Trophoblast cell (in vitro differentiated cells and primary cell): ENCODE measurements around the gene RFTN1.

ENCODE experiments used
- DNase-seq, 2 donors: peaks; one replicate each; pipeline ENCODE4 v3.0.0-alpha.2; 2016
- H2AFZ ChIP-seq: 2 replicates; pipeline ENCODE4 v1.6.1; 2013; ENCODE audit warnings: low read length, moderate library complexity, mild to moderate bottlenecking; ENCODE audit not compliant: insufficient read depth, poor library complexity
- H2AK5ac ChIP-seq: 2 replicates; pipeline ENCODE4 v1.6.1; 2013; ENCODE audit warnings: mild to moderate bottlenecking, low read length
- H2BK120ac ChIP-seq: 2 replicates; pipeline ENCODE4 v1.6.1; 2013; ENCODE audit warnings: low read length, mild to moderate bottlenecking, moderate library complexity; ENCODE audit not compliant: insufficient read depth, poor library complexity
- H2BK12ac ChIP-seq: 2 replicates; pipeline ENCODE4 v1.6.1; 2013; ENCODE audit warnings: mild to moderate bottlenecking, low read length, moderate library complexity
- H2BK5ac ChIP-seq: 2 replicates; pipeline ENCODE4 v1.6.1; 2013; ENCODE audit warnings: low read length, low read depth, moderate library complexity, mild to moderate bottlenecking; ENCODE audit not compliant: poor library complexity
- H3K14ac ChIP-seq: 2 replicates; pipeline ENCODE4 v1.6.1; 2013; ENCODE audit warnings: mild to moderate bottlenecking, low read length
- H3K18ac ChIP-seq: 2 replicates; pipeline ENCODE4 v1.6.1; 2013; ENCODE audit warnings: mild to moderate bottlenecking, low read length
- H3K23ac ChIP-seq: 2 replicates; pipeline ENCODE4 v1.6.1; 2013; ENCODE audit warnings: low read length
- H3K27ac ChIP-seq: 2 replicates; pipeline ENCODE4 v1.5.1; 2013; ENCODE audit warnings: low read depth, mild to moderate bottlenecking, inconsistent platforms, low read length, moderate library complexity
- H3K27me3 ChIP-seq: 2 replicates; pipeline ENCODE4 v1.6.1; 2013; ENCODE audit warnings: inconsistent platforms, mild to moderate bottlenecking, low read length, moderate library complexity; ENCODE audit not compliant: insufficient read depth
- H3K36me3 ChIP-seq, 2 experiments: 1 replicate in 1 of 2; 2 replicates in 1 of 2; pipeline ENCODE4 v1.6.1; 2013; ENCODE audit warnings: low read length in 2 of 2, mild to moderate bottlenecking in 2 of 2, moderate library complexity in 1 of 2; ENCODE audit not compliant: insufficient read depth in 2 of 2, control insufficient read depth in 1 of 2
- H3K4ac ChIP-seq: 2 replicates; pipeline ENCODE4 v1.6.1; 2013; ENCODE audit warnings: low read depth, mild to moderate bottlenecking, low read length, moderate library complexity
- H3K4me1 ChIP-seq, 2 experiments: 1 replicate in 1 of 2; 2 replicates in 1 of 2; pipeline ENCODE4 v1.6.1; 2013; ENCODE audit warnings: low read length in 2 of 2, mild to moderate bottlenecking in 2 of 2, moderate library complexity in 1 of 2; ENCODE audit not compliant: insufficient read depth in 2 of 2, control insufficient read depth in 1 of 2
- H3K4me2 ChIP-seq: 2 replicates; pipeline ENCODE4 v1.6.1; 2013; ENCODE audit warnings: inconsistent platforms, mild to moderate bottlenecking, low read length, moderate library complexity
- H3K4me3 ChIP-seq: 2 replicates; pipeline ENCODE4 v1.5.1; 2013; ENCODE audit warnings: mild to moderate bottlenecking, low read depth, low read length, inconsistent platforms
- H3K79me1 ChIP-seq: one replicate; pipeline ENCODE4 v1.6.1; 2013; ENCODE audit warnings: low read length
- H3K79me2 ChIP-seq: 2 replicates; pipeline ENCODE4 v1.6.1; 2013; ENCODE audit warnings: low read length, mild to moderate bottlenecking; ENCODE audit not compliant: control insufficient read depth, insufficient read depth, poor library complexity
- H3K9ac ChIP-seq: 2 replicates; pipeline ENCODE4 v1.6.1; 2013; ENCODE audit warnings: mild to moderate bottlenecking, low read length
- H3K9me3 ChIP-seq: 2 replicates; pipeline ENCODE4 v1.6.1; 2013; ENCODE audit warnings: low read depth, mild to moderate bottlenecking, control low read depth, inconsistent platforms, low read length; ENCODE audit not compliant: insufficient read depth
- H4K12ac ChIP-seq: 2 replicates; pipeline ENCODE4 v1.6.1; 2013; ENCODE audit warnings: low read depth, mild to moderate bottlenecking, low read length, moderate library complexity
- H4K8ac ChIP-seq: 2 replicates; pipeline ENCODE4 v1.6.1; 2013; ENCODE audit warnings: low read depth, mild to moderate bottlenecking, low read length, moderate library complexity
- H4K91ac ChIP-seq: one replicate; pipeline ENCODE4 v1.6.1; 2013; ENCODE audit warnings: low read depth, mild to moderate bottlenecking, low read length, moderate library complexity
- whole genome bisulfite sequencing: extraction: QIAGEN DNeasy Blood & Tissue Kit; methylation state at CpG from one replicate; pipeline ENCODE4 v1.1.7; 2013; ENCODE audit warnings: missing lambda C conversion rate; ENCODE audit not compliant: insufficient read length, insufficient coverage; ENCODE audit errors: extremely low coverage; 5-methylcytosine and 5-hydroxymethylcytosine counted together

Gene RFTN1

DNA sequence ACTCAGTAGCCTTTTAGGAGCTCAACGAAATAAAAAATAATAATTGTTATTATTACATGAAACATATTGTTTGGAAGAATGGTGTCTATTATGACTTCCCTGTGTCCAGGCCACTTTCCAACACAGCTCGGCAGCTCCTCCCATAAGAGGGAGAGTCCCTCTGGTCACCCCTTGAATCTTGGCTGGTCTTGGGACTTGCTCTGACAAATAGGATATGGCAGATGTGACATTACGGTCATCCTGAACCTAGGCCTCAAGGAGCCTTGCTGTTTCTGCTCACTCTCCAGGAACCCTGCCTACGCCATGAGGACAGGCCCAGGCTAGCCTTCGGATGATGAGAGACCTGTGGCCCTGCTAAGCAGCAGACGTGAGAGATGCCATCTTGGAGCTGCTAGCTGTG lies 176.7 kb downstream of the RFTN1 start:
- no CpG with 5 or more reads among the region's 6 CpGs for WGBS
- Histone ChIP-seq H4K8ac (no peak overlapping the region), H4K91ac (no peak overlapping the region), H2BK12ac (no peak overlapping the region), H3K4ac (no peak overlapping the region), H3K9ac (no peak overlapping the region), H3K36me3 (no peaks in the 10 kb centered on the region), H3K27ac (no peak overlapping the region), H3K14ac (no peak overlapping the region), H3K4me3 (no peak overlapping the region), H3K18ac (no peak overlapping the region), H2BK5ac (no peak overlapping the region), H3K23ac (no peak overlapping the region), H3K4me1 (no peaks in the 10 kb centered on the region), H2BK120ac (no peak overlapping the region), H3K9me3 (peaks cover 4% of the 10 kb centered on the region), H3K4me2 (no peak overlapping the region), H3K79me2 (no peaks in the 10 kb centered on the region), H3K27me3 (no peaks in the 10 kb centered on the region), H4K12ac (no peak overlapping the region), H3K79me1 (no peaks in the 10 kb centered on the region), H2AK5ac (no peak overlapping the region), H2AFZ (no peak overlapping the region)
- no peak for DNase-seq

DNA sequence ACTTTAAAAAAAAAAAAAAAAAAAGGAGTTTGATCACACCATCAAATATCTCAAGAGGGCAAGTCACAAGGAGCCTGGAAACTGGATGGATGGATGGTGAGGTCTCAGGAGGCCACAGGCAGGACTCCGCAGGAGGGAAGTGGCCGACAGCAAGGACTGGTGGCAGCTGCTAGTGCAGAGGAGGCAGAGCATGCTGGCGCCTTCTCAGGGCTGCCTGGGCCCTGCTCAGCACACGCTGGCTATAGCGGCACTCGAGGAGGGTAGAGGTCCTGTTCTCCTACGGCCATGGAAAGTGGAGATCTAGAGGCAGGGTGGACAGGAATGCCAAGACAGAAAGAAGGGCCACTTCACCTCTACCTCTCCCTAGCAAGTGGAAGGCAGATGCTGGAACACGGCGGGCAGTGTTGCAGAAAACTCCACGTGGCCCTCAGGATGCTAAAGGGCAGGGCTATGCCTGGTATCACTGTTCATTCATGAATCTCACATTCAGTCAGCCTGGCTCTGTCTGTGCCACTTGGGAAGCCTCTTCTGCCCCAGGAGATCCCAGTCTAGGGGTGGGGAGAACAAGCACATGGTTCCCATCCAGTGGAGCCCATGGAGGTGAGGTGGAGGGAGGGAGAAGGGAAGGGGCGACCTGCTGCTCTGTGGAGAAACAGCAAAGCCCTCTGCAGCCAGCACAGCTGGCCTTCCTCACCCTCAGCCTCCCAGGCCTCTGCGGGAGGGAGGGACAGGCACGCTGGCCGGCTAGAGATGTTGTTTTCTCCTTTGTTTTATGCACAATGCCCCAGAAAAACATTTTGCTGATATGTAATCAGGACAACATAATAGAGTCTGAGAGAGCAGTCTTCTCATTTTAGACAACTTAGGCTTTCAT lies 177.5 kb downstream of the RFTN1 start:
- no peak overlapping the region for H2AK5ac ChIP-seq
- no peak overlapping the region for H3K4ac ChIP-seq
- no peak overlapping the region for H4K12ac ChIP-seq
- peaks cover 4% of the 10 kb centered on the region for H3K9me3 ChIP-seq
- no peak overlapping the region for H4K91ac ChIP-seq
- H3K4me2 ChIP-seq, result no peak overlapping the region
- H2AFZ ChIP-seq, result no peak overlapping the region
- H3K27ac ChIP-seq, result no peak overlapping the region
- no peak overlapping the region for H4K8ac ChIP-seq
- no peak overlapping the region for H2BK120ac ChIP-seq
- H2BK12ac ChIP-seq, result no peak overlapping the region
- no peak overlapping the region for H3K23ac ChIP-seq
- no CpG with 5 or more reads among the region's 14 CpGs for WGBS
- no peak overlapping the region for H3K9ac ChIP-seq
- H3K79me1 ChIP-seq, result no peaks in the 10 kb centered on the region
- no peak overlapping the region for H3K18ac ChIP-seq
- no peak for DNase-seq
- no peak overlapping the region for H2BK5ac ChIP-seq
- no peak overlapping the region for H3K4me3 ChIP-seq
- no peaks in the 10 kb centered on the region for H3K79me2 ChIP-seq
- no peak overlapping the region for H3K14ac ChIP-seq
- H3K4me1 ChIP-seq, result no peaks in the 10 kb centered on the region
- H3K27me3 ChIP-seq, result no peaks in the 10 kb centered on the region
- H3K36me3 ChIP-seq, result no peaks in the 10 kb centered on the region

- no peak for DNase-seq
- H3K4ac ChIP-seq, result no peak overlapping the region
- no peak overlapping the region for H3K14ac ChIP-seq
- H3K27me3 ChIP-seq, result no peaks in the 10 kb centered on the region
- no peak overlapping the region for H3K18ac ChIP-seq
- H3K36me3 ChIP-seq, result no peaks in the 10 kb centered on the region
- H3K4me3 ChIP-seq, result no peak overlapping the region
- H2BK12ac ChIP-seq, result no peak overlapping the region
- WGBS, result no CpG with 5 or more reads among the region's 5 CpGs
- H3K79me1 ChIP-seq, result no peaks in the 10 kb centered on the region
- no peak overlapping the region for H3K23ac ChIP-seq
- no peak overlapping the region for H4K12ac ChIP-seq
- H3K4me1 ChIP-seq, result no peaks in the 10 kb centered on the region
- no peak overlapping the region for H2AFZ ChIP-seq
- no peak overlapping the region for H2AK5ac ChIP-seq
- no peak overlapping the region for H2BK120ac ChIP-seq
- no peak overlapping the region for H2BK5ac ChIP-seq
- H4K91ac ChIP-seq, result no peak overlapping the region
- no peak overlapping the region for H3K9ac ChIP-seq
- H4K8ac ChIP-seq, result no peak overlapping the region
- H3K4me2 ChIP-seq, result no peak overlapping the region
- no peaks in the 10 kb centered on the region for H3K79me2 ChIP-seq
- peaks cover 4% of the 10 kb centered on the region for H3K9me3 ChIP-seq
- H3K27ac ChIP-seq, result no peak overlapping the region
These were observed 178.2 kb downstream of the RFTN1 start for GRCh38 chr3:16335333-16335732.

GRCh38 chr3:16334909-16335308 lies 178.6 kb downstream of the RFTN1 start:
- Histone ChIP-seq H2AFZ (no peak overlapping the region), H3K14ac (no peak overlapping the region), H3K4ac (no peak overlapping the region), H3K4me1 (no peaks in the 10 kb centered on the region), H4K12ac (no peak overlapping the region), H3K4me3 (no peak overlapping the region), H2AK5ac (no peak overlapping the region), H4K8ac (no peak overlapping the region), H3K23ac (no peak overlapping the region), H2BK12ac (no peak overlapping the region), H3K79me1 (no peaks in the 10 kb centered on the region), H3K79me2 (no peaks in the 10 kb centered on the region), H4K91ac (no peak overlapping the region), H3K9ac (no peak overlapping the region), H3K27me3 (no peaks in the 10 kb centered on the region), H3K18ac (no peak overlapping the region), H3K27ac (no peak overlapping the region), H2BK120ac (no peak overlapping the region), H2BK5ac (no peak overlapping the region), H3K9me3 (peaks cover 4% of the 10 kb centered on the region), H3K36me3 (no peaks in the 10 kb centered on the region), H3K4me2 (no peak overlapping the region)
- WGBS, result no CpG with 5 or more reads among the region's 4 CpGs
- no peak for DNase-seq
